Thoracic aorta (tissue), 2 donors: ENCODE measurements around the gene DOC2B. TPM values are rescaled to one million over a fixed set of nuclear protein-coding genes. Genes with fewer than 3 reads are reported as not detected.
"Not testable (repeated sequence)": the region's sequence is repeated elsewhere in the genome, so short reads cannot be mapped to it uniquely, and the experiment has no call there.

Source experiments
- ATAC-seq: fragments of 150-250 bp; one replicate; pipeline ENCODE4 v1.8.0; 2017; ENCODE audit warnings: low read depth; ENCODE audit not compliant: insufficient number of reproducible peaks, low FRiP score
- DNase-seq: peaks from one replicate; pipeline ENCODE4 v3.0.0-alpha.2; 2020; ENCODE audit warnings: low spot score
- H3K27ac ChIP-seq, 2 donors: fragments of 200-600 bp; sonication (generic); 1 replicate in 1 of 2; 2 replicates in 1 of 2; pipeline ENCODE4 v1.5.1; 2016; ENCODE audit warnings: mild to moderate bottlenecking in 2 of 2, moderate library complexity in 2 of 2
- H3K27me3 ChIP-seq: fragments of 200-600 bp; sonication (generic); replicated peaks from 2 replicates; pipeline ENCODE4 v1.6.0; 2016; ENCODE audit warnings: mild to moderate bottlenecking; ENCODE audit not compliant: insufficient read depth
- H3K36me3 ChIP-seq: fragments of 200-600 bp; sonication (generic); one replicate; pipeline ENCODE4 v1.5.1; 2016
- H3K4me1 ChIP-seq, 2 donors: fragments of 200-600 bp; sonication (generic); 1 replicate in 1 of 2; 2 replicates in 1 of 2; pipeline versions ENCODE4 v1.5.1 to v1.6.0; 2016; ENCODE audit warnings: low read depth in 2 of 2, mild to moderate bottlenecking in 1 of 2; ENCODE audit not compliant: control insufficient read depth in 1 of 2
- H3K4me3 ChIP-seq: fragments of 200-600 bp; sonication (generic); 2 replicates; pipeline ENCODE4 v1.5.1; 2016; ENCODE audit warnings: mild to moderate bottlenecking
- H3K9me3 ChIP-seq: fragments of 200-600 bp; sonication (generic); 2 replicates; pipeline ENCODE4 v1.5.1; 2016
- total RNA-seq, 2 donors: library from RNA; depleted of rRNA; stranded (reverse); fragments of >200 nt; gene quantifications; one replicate each; pipeline versions ENCODE4 v1.1.0 to v1.2.3, GENCODE V29; 2016
- TF ChIP-seq, protein P1 (sequence below): fragments of 200-600 bp; sonication (generic); IDR thresholded peaks from one replicate; pipeline ENCODE4 v1.5.1; 2019; ENCODE audit warnings: antibody characterized with exemption

The DOC2B gene
- total RNA-seq, 2 donors from 2014 or later = 4.2 to 7.5 TPM

DNA sequence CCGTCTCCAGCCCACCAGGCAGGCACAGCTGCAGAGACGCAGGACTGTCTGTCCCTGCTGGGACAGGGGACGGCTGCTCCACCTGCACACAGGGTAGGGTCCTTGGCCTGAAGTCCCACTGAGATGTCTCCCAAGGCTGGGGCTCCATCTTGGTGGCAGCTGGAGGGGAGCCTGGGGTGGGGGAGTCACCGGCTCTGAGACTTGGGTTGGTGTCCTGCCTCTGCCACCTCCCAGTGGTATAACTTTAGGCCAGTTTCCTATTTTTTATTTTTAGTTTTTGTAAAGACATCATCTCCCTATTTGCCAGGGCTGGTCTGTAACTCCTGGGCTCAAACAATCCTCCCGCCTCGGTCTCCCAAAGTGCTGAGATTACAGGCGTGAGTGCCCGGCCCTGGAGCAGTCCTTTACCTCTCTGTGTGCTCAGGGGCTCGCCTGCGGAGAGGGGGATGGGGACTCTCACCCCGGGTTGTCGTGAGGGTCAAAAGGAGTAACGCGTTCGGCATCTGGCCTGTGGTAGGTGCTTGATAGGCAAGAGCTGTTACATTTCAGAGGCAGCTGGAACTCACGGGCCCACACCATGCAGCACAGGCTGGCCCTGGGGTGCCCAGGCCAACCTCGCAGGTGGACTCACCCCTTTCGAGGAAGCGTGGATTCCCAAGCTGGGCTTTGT lies 46.6 kb upstream of the DOC2B start:
- no peaks in the 10 kb centered on the region for H3K4me1 ChIP-seq
- ATAC-seq = no peak
- H3K36me3 ChIP-seq = no peaks in the 10 kb centered on the region
- H3K27me3 ChIP-seq = no peaks in the 10 kb centered on the region
- DNase-seq = no peak
- no peak overlapping the region for H3K4me3 ChIP-seq
- TF ChIP-seq, protein P1, sequence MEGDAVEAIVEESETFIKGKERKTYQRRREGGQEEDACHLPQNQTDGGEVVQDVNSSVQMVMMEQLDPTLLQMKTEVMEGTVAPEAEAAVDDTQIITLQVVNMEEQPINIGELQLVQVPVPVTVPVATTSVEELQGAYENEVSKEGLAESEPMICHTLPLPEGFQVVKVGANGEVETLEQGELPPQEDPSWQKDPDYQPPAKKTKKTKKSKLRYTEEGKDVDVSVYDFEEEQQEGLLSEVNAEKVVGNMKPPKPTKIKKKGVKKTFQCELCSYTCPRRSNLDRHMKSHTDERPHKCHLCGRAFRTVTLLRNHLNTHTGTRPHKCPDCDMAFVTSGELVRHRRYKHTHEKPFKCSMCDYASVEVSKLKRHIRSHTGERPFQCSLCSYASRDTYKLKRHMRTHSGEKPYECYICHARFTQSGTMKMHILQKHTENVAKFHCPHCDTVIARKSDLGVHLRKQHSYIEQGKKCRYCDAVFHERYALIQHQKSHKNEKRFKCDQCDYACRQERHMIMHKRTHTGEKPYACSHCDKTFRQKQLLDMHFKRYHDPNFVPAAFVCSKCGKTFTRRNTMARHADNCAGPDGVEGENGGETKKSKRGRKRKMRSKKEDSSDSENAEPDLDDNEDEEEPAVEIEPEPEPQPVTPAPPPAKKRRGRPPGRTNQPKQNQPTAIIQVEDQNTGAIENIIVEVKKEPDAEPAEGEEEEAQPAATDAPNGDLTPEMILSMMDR = no peak
- H3K9me3 ChIP-seq = no peaks in the 10 kb centered on the region
- no peak overlapping the region for H3K27ac ChIP-seq

GRCh38 chr17:227078-227945 lies 45.9 kb upstream of the DOC2B start:
- Histone ChIP-seq H3K27ac (no peak overlapping the region), H3K9me3 (no peaks in the 10 kb centered on the region), H3K4me1 (no peaks in the 10 kb centered on the region), H3K36me3 (no peaks in the 10 kb centered on the region), H3K4me3 (no peak overlapping the region), H3K27me3 (no peaks in the 10 kb centered on the region)
- TF ChIP-seq, protein P1 = no peak
- DNase-seq = no peak
- no peak for ATAC-seq

GRCh38 chr17:226108-227077 lies 44.9 kb upstream of the DOC2B start:
- no peak for ATAC-seq
- DNase-seq = no peak
- TF ChIP-seq, protein P1 = no peak
- H3K4me3 ChIP-seq = no peak overlapping the region
- H3K27me3 ChIP-seq = no peaks in the 10 kb centered on the region
- no peak overlapping the region for H3K27ac ChIP-seq
- no peaks in the 10 kb centered on the region for H3K36me3 ChIP-seq
- H3K9me3 ChIP-seq = no peaks in the 10 kb centered on the region
- no peaks in the 10 kb centered on the region for H3K4me1 ChIP-seq

DNA sequence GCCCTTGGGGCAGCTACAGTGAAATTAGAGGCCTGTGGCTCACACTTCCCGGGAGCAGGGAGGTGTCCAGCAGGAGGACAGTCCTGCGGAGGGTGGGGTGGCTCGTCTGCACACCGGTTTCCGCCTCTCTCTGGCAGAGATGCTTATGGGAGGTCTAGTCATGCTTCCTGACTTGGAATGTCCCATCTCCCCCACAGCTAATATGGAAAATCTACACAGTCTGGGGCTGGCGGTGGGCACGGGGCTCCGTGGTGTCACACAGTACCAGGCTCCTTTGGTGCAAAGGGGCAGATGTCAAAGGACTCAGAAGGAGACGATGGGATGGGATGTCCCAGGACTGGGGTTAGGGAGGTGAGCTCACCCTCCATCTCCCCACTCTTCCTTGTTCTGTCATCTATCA lies 44.1 kb upstream of the DOC2B start:
- no peaks in the 10 kb centered on the region for H3K4me1 ChIP-seq
- ATAC-seq = no peak
- TF ChIP-seq, protein P1 = no peak
- no peak for DNase-seq
- H3K9me3 ChIP-seq = no peaks in the 10 kb centered on the region
- no peak overlapping the region for H3K27ac ChIP-seq
- no peak overlapping the region for H3K4me3 ChIP-seq
- no peaks in the 10 kb centered on the region for H3K36me3 ChIP-seq
- H3K27me3 ChIP-seq = no peaks in the 10 kb centered on the region

DNA sequence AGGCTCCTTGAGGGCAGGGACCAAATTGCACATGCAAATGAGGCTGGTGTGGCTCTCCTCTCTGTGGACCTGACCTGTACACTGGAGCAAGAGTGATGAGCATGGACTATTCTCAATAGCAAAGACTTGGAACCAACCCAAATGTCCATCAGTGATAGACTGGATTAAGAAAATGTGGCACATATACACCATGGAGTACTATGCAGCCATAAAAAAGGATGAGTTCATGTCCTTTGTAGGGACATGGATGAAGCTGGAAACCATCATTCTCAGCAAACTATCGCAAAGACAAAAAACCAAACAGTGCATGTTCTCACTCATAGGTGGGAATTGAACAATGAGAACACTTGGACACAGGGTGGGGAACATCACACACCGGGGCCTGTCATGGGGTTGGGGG lies 43.1 kb upstream of the DOC2B start:
- not testable (repeated sequence) for H3K4me1 ChIP-seq, H3K4me3 ChIP-seq, ATAC-seq, DNase-seq, H3K36me3 ChIP-seq, H3K9me3 ChIP-seq, H3K27ac ChIP-seq, H3K27me3 ChIP-seq
